Esophagus squamous epithelium (tissue), 5 donors: ENCODE measurements around the gene AUTS2. TPM values are rescaled to one million over a fixed set of nuclear protein-coding genes. Genes with fewer than 3 reads are reported as not detected.

Experiments used
- DNase-seq: peaks from one replicate; lab custom pipeline; 2025; lab: John Stamatoyannopoulos, UW
- H3K27ac ChIP-seq, 4 donors: fragments of 200-600 bp; sonication (generic); one replicate each; pipeline ENCODE4 v1.5.1; 2016 to 2019; ENCODE audit warnings: mild to moderate bottlenecking in 1 of 4
- H3K27me3 ChIP-seq, 4 donors: fragments of 200-600 bp; sonication (generic); 1 replicate in 3 of 4; 2 replicates in 1 of 4; pipeline versions ENCODE4 v1.5.1 to v1.6.0; 2017 to 2021; ENCODE audit warnings: antibody characterized with exemption in 1 of 4
- H3K36me3 ChIP-seq, 3 donors: fragments of 200-600 bp; sonication (generic); one replicate each; pipeline ENCODE4 v1.5.1; 2016 to 2019
- H3K4me1 ChIP-seq, 3 donors: fragments of 200-600 bp; sonication (generic); one replicate each; pipeline ENCODE4 v1.5.1; 2017 to 2019
- H3K4me3 ChIP-seq, 4 donors: fragments of 200-600 bp; sonication (generic); 1 replicate in 3 of 4; 2 replicates in 1 of 4; pipeline ENCODE4 v1.5.1; 2016 to 2019; ENCODE audit warnings: mild to moderate bottlenecking in 2 of 4, moderate library complexity in 1 of 4
- H3K9me3 ChIP-seq, 3 donors: fragments of 200-600 bp; sonication (generic); one replicate each; pipeline ENCODE4 v1.5.1; 2016 to 2019
- POLR2A ChIP-seq, 4 donors: fragments of 450-650 bp; IDR thresholded peaks; one replicate each; pipeline ENCODE4 v1.6.1; 2017; ENCODE audit warnings: antibody characterized with exemption in 4 of 4, mild to moderate bottlenecking in 4 of 4, moderate library complexity in 3 of 4
- WGBS, 2 donors: methylation state at CpG; one replicate each; pipeline ENCODE4 v1.1.5; 2018; 5-methylcytosine and 5-hydroxymethylcytosine counted together
- intact Hi-C: fragments of 100-400 bp; cut with DNase I; formaldehyde crosslinking; loops from one replicate; pipeline ENCODE4 v1.15.0; 2022
- total RNA-seq, 4 donors: library from RNA; depleted of rRNA; stranded (reverse); fragments of >200 nt; gene quantifications; one replicate each; pipeline ENCODE4 v1.1.0, GENCODE V29; 2016
- TF ChIP-seq, protein P1 (sequence below), 6 experiments: fragments of 450-650 bp in 4 of 6; fragments of 200-600 bp in 2 of 6; sonication (generic) in 2 of 6; IDR thresholded peaks; one replicate each; pipeline ENCODE4 v1.5.1; 2016 to 2019; ENCODE audit warnings: antibody characterized with exemption in 6 of 6, mild to moderate bottlenecking in 4 of 6, moderate library complexity in 4 of 6
- donor health status: DM: yes; HTN: yes; CAD: no.

Gene AUTS2
- total RNA-seq, 4 donors from 2014 or later = 9.5 to 36.2 (median 23.0) TPM

DNA sequence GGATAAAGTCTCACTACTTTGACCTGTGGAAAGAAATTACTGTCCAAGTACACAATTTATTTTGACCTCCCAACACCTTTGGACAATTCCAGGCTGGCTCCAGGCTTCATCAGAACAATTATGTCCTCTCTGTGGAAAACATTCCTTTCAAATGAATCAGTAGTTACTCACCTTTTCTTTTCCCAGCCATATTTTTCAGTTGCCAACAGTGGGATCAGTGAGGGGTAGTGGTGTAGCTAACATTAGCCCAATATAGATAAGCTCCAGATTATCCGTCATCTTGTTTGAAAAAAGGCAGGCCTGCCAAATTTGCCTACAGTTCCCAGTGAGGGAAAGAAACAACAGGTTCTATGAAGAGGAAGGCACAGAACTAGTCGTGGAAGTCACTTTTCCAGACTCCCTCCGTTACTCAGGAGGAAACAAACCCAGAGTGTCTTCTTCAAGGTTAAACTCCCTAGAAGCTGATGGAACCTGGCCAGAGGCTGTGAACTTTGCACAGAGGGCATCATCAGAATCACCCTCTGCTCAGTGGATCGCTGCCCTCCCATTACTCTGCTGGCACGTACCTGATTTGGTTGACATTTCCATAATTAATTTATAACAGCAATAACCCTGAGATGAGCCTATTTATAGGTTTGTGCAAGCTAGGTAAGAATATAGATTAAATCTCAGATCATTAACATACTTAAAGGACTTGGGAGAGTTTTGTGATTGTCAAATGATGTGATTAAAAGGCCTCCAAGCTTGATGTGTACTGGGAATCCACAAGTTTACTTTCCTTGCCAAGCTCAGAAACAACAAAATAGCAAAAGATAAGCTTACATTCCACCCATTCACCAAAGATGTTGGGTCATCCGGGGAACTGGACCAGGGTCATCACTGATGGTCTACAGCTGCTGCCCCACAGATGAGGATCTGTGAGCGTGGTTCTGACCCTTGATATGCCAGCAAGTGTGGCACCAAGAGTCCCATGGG, 879.0 kb downstream of the AUTS2 start:
- 41 to 52% methylated on average over 7 of the region's 7 CpGs for WGBS, 2 donors
- TF ChIP-seq, protein P1, sequence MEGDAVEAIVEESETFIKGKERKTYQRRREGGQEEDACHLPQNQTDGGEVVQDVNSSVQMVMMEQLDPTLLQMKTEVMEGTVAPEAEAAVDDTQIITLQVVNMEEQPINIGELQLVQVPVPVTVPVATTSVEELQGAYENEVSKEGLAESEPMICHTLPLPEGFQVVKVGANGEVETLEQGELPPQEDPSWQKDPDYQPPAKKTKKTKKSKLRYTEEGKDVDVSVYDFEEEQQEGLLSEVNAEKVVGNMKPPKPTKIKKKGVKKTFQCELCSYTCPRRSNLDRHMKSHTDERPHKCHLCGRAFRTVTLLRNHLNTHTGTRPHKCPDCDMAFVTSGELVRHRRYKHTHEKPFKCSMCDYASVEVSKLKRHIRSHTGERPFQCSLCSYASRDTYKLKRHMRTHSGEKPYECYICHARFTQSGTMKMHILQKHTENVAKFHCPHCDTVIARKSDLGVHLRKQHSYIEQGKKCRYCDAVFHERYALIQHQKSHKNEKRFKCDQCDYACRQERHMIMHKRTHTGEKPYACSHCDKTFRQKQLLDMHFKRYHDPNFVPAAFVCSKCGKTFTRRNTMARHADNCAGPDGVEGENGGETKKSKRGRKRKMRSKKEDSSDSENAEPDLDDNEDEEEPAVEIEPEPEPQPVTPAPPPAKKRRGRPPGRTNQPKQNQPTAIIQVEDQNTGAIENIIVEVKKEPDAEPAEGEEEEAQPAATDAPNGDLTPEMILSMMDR (IDR thresholded peaks at IDR 0.05) = no peak
- TF ChIP-seq POLR2A (IDR thresholded peaks at IDR 0.05) = no peak
- peaks cover 0 to 34% (median 6%) of the 10 kb centered on the region in 3 donors for H3K4me1 ChIP-seq
- H3K36me3 ChIP-seq = no peaks in the 10 kb centered on the region
- no peak for DNase-seq
- H3K27ac ChIP-seq = no peak overlapping the region
- H3K27me3 ChIP-seq = no peaks in the 10 kb centered on the region
- intact Hi-C loops = no loop called here
- H3K9me3 ChIP-seq = no peaks in the 10 kb centered on the region
- H3K4me3 ChIP-seq = no peak overlapping the region

DNA sequence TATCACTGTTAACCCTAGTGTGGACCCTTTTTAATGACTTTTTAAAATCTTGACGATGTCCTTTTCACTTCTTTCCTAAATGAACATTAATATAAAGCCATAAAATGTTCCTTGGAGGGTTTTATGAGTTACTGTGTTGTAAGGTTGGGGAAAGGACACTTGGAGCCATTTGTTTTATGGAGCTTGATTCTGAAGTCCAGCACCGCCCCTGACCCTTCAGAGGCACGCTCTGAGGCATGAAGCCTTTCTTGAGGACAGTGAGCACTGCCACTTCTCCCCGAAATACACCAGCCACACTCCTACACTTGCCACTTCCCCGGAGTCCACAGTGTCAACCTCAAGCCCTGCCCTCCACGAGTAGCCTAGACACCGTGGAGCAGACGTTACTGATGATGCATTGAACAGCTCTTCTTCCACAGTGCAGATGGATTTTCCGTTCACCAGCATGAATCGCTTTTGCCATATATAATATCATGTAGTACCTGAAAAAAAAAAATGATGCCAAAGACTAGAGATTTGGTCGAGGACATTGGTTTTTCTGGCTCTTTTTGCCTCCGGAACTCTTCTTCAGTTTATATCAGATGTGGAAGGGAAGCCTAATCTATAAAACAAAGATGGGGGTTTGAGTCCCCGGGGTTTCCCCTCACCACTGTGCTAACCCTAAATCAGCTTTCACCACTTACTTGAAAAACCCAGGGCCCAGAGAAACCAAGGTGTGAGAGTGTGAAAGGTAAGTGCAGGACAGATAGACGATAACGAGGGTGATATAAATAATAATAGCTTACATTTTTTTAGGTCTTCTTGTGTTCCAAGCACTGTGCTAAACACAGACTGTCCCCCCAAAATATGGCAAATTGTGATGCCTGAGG, 881.1 kb downstream of the AUTS2 start:
- peaks cover 0 to 30% (median 6%) of the 10 kb centered on the region in 3 donors for H3K4me1 ChIP-seq
- TF ChIP-seq POLR2A (IDR thresholded peaks at IDR 0.05) = no peak
- TF ChIP-seq, protein P1 (IDR thresholded peaks at IDR 0.05) = no peak
- no peaks in the 10 kb centered on the region for H3K9me3 ChIP-seq
- intact Hi-C loops = no loop called here
- H3K27me3 ChIP-seq = no peaks in the 10 kb centered on the region
- DNase-seq = no peak
- no peaks in the 10 kb centered on the region for H3K36me3 ChIP-seq
- H3K4me3 ChIP-seq = no peak overlapping the region
- no peak overlapping the region for H3K27ac ChIP-seq
- 88 to 93% methylated on average over 15 of the region's 15 CpGs for WGBS, 2 donors

DNA sequence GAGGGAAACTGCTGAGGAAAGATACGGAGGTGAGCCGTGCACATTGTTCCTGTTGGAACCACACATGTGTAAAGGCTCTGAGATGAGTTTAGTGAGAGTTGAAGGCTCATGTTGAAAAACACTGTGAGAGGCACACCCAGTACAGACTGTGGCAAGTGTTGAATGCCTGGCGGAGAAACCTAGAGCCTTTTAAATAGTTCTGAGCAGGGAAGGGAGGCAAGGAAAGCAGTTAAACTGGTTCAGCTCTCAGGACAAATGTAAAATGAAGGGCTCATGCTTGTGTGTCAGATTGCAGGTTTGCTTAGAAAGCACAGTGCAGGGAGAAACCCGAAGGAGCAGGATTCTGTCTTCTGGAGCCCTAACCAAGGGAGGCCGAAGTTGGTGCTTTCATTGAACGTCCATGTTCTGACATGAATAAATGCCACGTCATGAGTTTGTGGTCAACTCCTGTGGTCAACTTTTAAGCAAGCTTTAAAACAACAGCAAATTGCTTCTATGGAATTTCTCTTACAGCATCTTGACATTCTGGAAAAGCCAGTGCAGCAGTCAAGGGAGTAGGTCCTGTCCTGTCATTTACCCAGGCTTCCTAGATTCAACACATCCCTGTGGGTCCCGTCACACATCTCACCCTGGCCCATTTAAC, 882.8 kb downstream of the AUTS2 start:
- Histone ChIP-seq H3K9me3 (no peaks in the 10 kb centered on the region), H3K4me1 (peaks cover 0 to 30% (median 6%) of the 10 kb centered on the region in 3 donors), H3K4me3 (no peak overlapping the region), H3K27ac (peak overlapping the region in 3 of 4 donors; percentile 2 to 70 (median 22)), H3K36me3 (no peaks in the 10 kb centered on the region), H3K27me3 (no peaks in the 10 kb centered on the region)
- WGBS, 2 donors = 29 to 61% methylated on average over 8 of the region's 8 CpGs
- intact Hi-C loops = no loop called here
- no peak for DNase-seq
- TF ChIP-seq, protein P1 (IDR thresholded peaks at IDR 0.05) = no peak
- TF ChIP-seq POLR2A (IDR thresholded peaks at IDR 0.05) = no peak

DNA sequence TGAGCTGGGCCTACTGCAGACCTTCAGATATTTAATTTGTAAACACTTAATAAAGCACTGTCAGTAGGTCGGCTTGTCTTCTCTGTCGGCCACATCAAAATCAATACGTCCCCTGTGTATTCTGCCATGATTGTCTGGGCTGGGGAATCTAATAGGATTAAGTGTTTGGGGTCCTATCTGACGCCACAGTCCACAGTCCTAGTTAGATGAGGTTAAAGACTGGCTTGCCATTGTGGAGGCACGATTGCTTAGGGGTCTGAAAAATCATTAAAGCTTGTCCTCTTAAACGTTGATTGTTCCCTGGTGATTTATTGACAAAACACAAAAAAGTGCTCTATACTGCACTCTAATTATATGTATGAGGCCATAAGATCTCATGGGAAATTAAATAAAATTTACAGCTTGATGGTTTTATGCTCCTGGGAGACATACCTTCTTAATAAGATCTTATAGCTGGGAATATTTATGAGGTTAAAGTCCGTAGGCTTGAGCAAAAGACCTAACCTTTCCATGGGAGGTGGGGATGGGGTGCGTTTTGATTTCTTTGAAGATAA, 883.4 kb downstream of the AUTS2 start:
- intact Hi-C loops = no loop called here
- Histone ChIP-seq H3K4me3 (no peak overlapping the region), H3K27me3 (no peaks in the 10 kb centered on the region), H3K4me1 (peaks cover 0 to 26% (median 6%) of the 10 kb centered on the region in 3 donors), H3K9me3 (no peaks in the 10 kb centered on the region), H3K36me3 (no peaks in the 10 kb centered on the region), H3K27ac (peak overlapping the region in 3 of 4 donors; percentile 2 to 70 (median 22))
- WGBS, 2 donors = 72 to 73% methylated on average over 7 to 8 of the region's 8 CpGs
- TF ChIP-seq, protein P1 (IDR thresholded peaks at IDR 0.05) = no peak
- no peak for DNase-seq
